DOHH2 (cell line): ENCODE data around the gene FYB1.

Experiments used
- EZH2phosphoT487 ChIP-seq: fragments of 200-600 bp; sonication (generic); IDR thresholded peaks from 2 replicates; pipeline ENCODE4 v1.6.1; 2017; ENCODE audit warnings: borderline replicate concordance, mild to moderate bottlenecking, antibody characterized with exemption, low read length, moderate library complexity, mixed read lengths
- TF ChIP-seq, protein P1 (sequence below): fragments of 200-600 bp; sonication (generic); IDR thresholded peaks from one replicate; pipeline ENCODE4 v1.5.1; 2014; ENCODE audit warnings: antibody characterized with exemption, mild to moderate bottlenecking, low read depth, low read length; ENCODE audit not compliant: poor library complexity, severe bottlenecking

DNA sequence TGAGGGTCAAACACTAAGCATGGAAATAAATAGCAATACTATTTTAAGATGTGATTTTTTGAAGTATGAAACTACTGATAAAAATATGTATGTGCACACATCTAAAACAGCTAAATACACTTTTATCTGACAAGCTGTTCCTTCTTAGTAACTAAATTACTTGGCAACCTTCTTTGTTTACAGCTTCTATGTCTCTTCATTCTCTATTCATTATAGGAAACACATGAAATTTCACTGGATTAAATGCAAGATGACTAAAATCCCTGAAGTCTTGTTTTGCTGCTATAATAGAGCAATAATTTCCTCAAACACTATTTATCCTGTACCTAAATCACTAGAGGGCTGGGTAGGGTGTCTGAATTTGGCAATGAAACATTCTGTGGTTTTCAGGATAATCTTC is 156.8 kb downstream of the FYB1 start:
- TF ChIP-seq, protein P1, sequence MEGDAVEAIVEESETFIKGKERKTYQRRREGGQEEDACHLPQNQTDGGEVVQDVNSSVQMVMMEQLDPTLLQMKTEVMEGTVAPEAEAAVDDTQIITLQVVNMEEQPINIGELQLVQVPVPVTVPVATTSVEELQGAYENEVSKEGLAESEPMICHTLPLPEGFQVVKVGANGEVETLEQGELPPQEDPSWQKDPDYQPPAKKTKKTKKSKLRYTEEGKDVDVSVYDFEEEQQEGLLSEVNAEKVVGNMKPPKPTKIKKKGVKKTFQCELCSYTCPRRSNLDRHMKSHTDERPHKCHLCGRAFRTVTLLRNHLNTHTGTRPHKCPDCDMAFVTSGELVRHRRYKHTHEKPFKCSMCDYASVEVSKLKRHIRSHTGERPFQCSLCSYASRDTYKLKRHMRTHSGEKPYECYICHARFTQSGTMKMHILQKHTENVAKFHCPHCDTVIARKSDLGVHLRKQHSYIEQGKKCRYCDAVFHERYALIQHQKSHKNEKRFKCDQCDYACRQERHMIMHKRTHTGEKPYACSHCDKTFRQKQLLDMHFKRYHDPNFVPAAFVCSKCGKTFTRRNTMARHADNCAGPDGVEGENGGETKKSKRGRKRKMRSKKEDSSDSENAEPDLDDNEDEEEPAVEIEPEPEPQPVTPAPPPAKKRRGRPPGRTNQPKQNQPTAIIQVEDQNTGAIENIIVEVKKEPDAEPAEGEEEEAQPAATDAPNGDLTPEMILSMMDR: no peak
- TF ChIP-seq EZH2phosphoT487: no peak
